A549 (cell line): ENCODE data around the gene ADAT1. TPM values are rescaled to one million over a fixed set of nuclear protein-coding genes. Genes with fewer than 3 reads are reported as not detected.

Experiments used
- ATAC-seq, 2 experiments: fragments of 200-7000 bp in 1 of 2; fragments of >200 bp in 1 of 2; cut with Nextera tagmentation in 1 of 2; cut with Tn5 transposase in 1 of 2; 3 replicates each; pipeline versions ENCODE4 v1.8.0 to v1.9.1; 2018 to 2020; ENCODE audit warnings: mild to moderate bottlenecking in 1 of 2, moderate library complexity in 1 of 2
- CTCF ChIA-PET: fragments of 300-600 bp; sonication (Branson Sonifier 250); formaldehyde crosslinking; extraction: SDS; loops from one replicate; lab custom pipeline; 2021; ENCODE audit warnings: antibody characterized with exemption, inconsistent platforms; lab: Yijun Ruan, JAX
- POLR2A ChIA-PET: fragments of 350-600 bp; formaldehyde crosslinking; extraction: SDS; loops from one replicate; lab custom pipeline; 2021; ENCODE audit warnings: antibody characterized with exemption, inconsistent platforms; lab: Yijun Ruan, JAX
- DNase-seq, 2 experiments: peaks; one replicate each; pipeline versions ENCODE4 v3.0.0 to v3.0.0-alpha.2; 2011 to 2016; ENCODE audit warnings: low read depth in 1 of 2, low spot score in 1 of 2
- FAIRE-seq: peaks from 2 replicates; lab custom pipeline; 2011; peaks lifted over from hg19 to GRCh38; lab: Jason Lieb, UNC
- H3K27ac ChIP-seq, 2 experiments: fragments of >200 bp; sonication (Bioruptor Twin); formaldehyde crosslinking; 3 replicates each; pipeline ENCODE4 v1.5.1; 2016 to 2017
- H3K4me1 ChIP-seq: fragments of >200 bp; sonication (Bioruptor Twin); formaldehyde crosslinking; 3 replicates; pipeline ENCODE4 v1.6.1; 2016
- H3K4me2 ChIP-seq: fragments of >200 bp; sonication (Bioruptor Twin); formaldehyde crosslinking; 3 replicates; pipeline ENCODE4 v1.6.1; 2016
- H3K4me3 ChIP-seq: fragments of >200 bp; sonication (Bioruptor Twin); formaldehyde crosslinking; 3 replicates; pipeline ENCODE4 v1.5.1; 2016
- H3K9me3 ChIP-seq: fragments of >200 bp; sonication (Bioruptor Twin); formaldehyde crosslinking; 3 replicates; pipeline ENCODE4 v1.6.1; 2016
- EHMT2 ChIP-seq: fragments of 200-600 bp; sonication (generic); IDR thresholded peaks from 2 replicates; pipeline ENCODE4 v1.6.1; 2016; ENCODE audit warnings: antibody characterized with exemption, low read depth, mild to moderate bottlenecking, moderate library complexity
- JUNB ChIP-seq: fragments of >200 bp; sonication (Bioruptor Twin); formaldehyde crosslinking; IDR thresholded peaks from 2 replicates; pipeline ENCODE4 v1.6.1; 2016
- MAFK ChIP-seq: fragments of 450-650 bp; IDR thresholded peaks from 2 replicates; pipeline ENCODE4 v1.6.1; 2014; ENCODE audit not compliant: partially characterized antibody
- POLR2AphosphoS2 ChIP-seq: conservative IDR thresholded peaks from 2 replicates; pipeline ENCODE4 v1.6.1; 2012; ENCODE audit warnings: low read length, improper control_type of control experiment, inconsistent platforms
- RAD21 ChIP-seq, 2 experiments: fragments of >200 bp in 1 of 2; sonication (Bioruptor Twin) in 1 of 2; formaldehyde crosslinking in 1 of 2; IDR thresholded peaks in 1 of 2; conservative IDR thresholded peaks in 1 of 2; 2 replicates in 1 of 2; 3 replicates in 1 of 2; pipeline ENCODE4 v1.6.1; 2012 to 2018; ENCODE audit warnings: inconsistent platforms in 1 of 2
- SREBF2 ChIP-seq: fragments of 450-650 bp; IDR thresholded peaks from 2 replicates; pipeline ENCODE4 v1.6.1; 2014; ENCODE audit warnings: mild to moderate bottlenecking, moderate library complexity
- ZSCAN20 ChIP-seq: fragments of 250-450 bp; sonication (Bioruptor Pico); IDR thresholded peaks from 2 replicates; pipeline ENCODE4 v1.8.0; 2022; ENCODE audit warnings: mild to moderate bottlenecking, moderate library complexity
- WGBS: methylation state at CpG from one replicate; pipeline ENCODE4 v1.1.6; 2017; ENCODE audit errors: missing lambda C conversion rate; 5-methylcytosine and 5-hydroxymethylcytosine counted together
- polyA plus RNA-seq, 4 experiments: library from polyadenylated mRNA; depleted of rRNA in 3 of 4; stranded (reverse); fragments of >200 nt; fragmentation: RNase III in 1 of 4; extraction: RNeasy Plus Mini Kit Qiagen cat#74134 plus additional on column Dnase treatment in 1 of 4; gene quantifications; 2 replicates in 3 of 4; 3 replicates in 1 of 4; pipeline ENCODE4 v1.2.3, GENCODE V29; 2011 to 2017

ADAT1 gene
- polyA plus RNA-seq, 2 of the 4 experiments (the other 2 are of a cell fraction) = 45.4 to 53.5 TPM

DNA sequence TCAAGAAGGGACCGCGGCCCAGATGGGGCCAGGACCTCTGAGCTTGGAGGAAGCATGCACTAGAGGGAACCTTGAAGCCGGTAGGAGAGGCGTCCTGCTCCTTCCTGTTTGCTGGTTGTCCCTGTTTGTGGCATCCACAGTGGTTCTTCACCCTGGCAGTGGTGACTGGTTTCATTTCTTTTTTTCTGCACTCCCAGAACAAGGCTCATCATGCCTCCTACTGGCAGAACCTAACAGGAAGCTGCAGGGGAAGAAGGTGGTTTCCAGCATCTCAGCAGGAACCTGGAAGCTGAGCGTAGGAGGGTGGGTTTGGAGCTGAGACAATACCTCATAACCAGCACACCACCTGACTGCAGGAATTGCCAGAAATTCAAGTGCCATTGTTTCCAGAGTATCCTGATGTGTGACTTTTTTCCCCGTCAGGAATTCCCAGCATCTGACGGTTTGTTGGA, 72.8 kb downstream of the ADAT1 start:
- CTCF ChIA-PET = interaction anchor here (0.7 to 8.3 kb wide), 15 partner anchors 10 to 348 kb away, joined by 3 to 51 read pairs (median 3); partner anchors contain the start of gene CHST5
- no peak overlapping the region for H3K4me2 ChIP-seq
- ATAC-seq = peak; percentile 55 to 56; a peak in 4 of 6 replicates

More for the DNA sequence above, 72.8 kb downstream of the ADAT1 start:
- Histone ChIP-seq H3K9me3 (no peaks in the 10 kb centered on the region), H3K4me1 (peaks cover 6% of the 10 kb centered on the region; the same call in 2 of the 3 replicates), H3K4me3 (no peak overlapping the region), H3K27ac (no peak overlapping the region)
- FAIRE-seq (no peak), DNase-seq (peak; percentile 49 to 61)
- POLR2A ChIA-PET = no interaction called here
- TF ChIP-seq MAFK (no peak), JUNB (no peak), ZSCAN20 (CRISPR knock-in tag) (no peak), SREBF2 (no peak), POLR2AphosphoS2 (no peak), EHMT2 (no peak), RAD21 (conservative IDR thresholded peaks at IDR 0.05 in 1 of 2, IDR thresholded peaks at IDR 0.05 in 1 of 2) (peak in 1 of 2 experiments; percentile 65; a peak in 2 of 5 replicates)
- 84% methylated on average over 7 of the region's 7 CpGs for WGBS

Other genes with a start within 250 kb of the ADAT1 start
- 47.2 and 70.2 TPM in 2 replicates for gene CFDP1, start 189.8 kb downstream of the ADAT1 start, polyA plus RNA-seq (2011; rRNA removed)
- 50.9 to 72.8 TPM (median 71.6 TPM) in 3 replicates for gene CFDP1, start 189.8 kb downstream of the ADAT1 start, polyA plus RNA-seq (2017; fragmentation: RNase III; extraction: RNeasy Plus Mini Kit Qiagen cat#74134 plus additional on column Dnase treatment)
- gene TMEM170A, start 158.6 kb downstream of the ADAT1 start, polyA plus RNA-seq (2011; rRNA removed) = 21.2 and 21.7 TPM in 2 replicates
- gene TMEM170A, start 158.6 kb downstream of the ADAT1 start, polyA plus RNA-seq (2017; fragmentation: RNase III; extraction: RNeasy Plus Mini Kit Qiagen cat#74134 plus additional on column Dnase treatment) = 13.9 to 14.4 TPM (median 14.2 TPM) in 3 replicates
- 0.37 and 0.57 TPM in 2 replicates for gene CHST6, start 127.8 kb downstream of the ADAT1 start, polyA plus RNA-seq (2011; rRNA removed)
- gene CHST6, start 127.8 kb downstream of the ADAT1 start, polyA plus RNA-seq (2017; fragmentation: RNase III; extraction: RNeasy Plus Mini Kit Qiagen cat#74134 plus additional on column Dnase treatment) = 0.38 to 0.74 TPM (median 0.65 TPM) in 3 replicates
- gene CHST5, start 87.2 kb downstream of the ADAT1 start, polyA plus RNA-seq (2011; rRNA removed) = 0.05 TPM in 2 replicates
- 0.08 TPM in 2 of 3 replicates, not detected in the other for gene CHST5, start 87.2 kb downstream of the ADAT1 start, polyA plus RNA-seq (2017; fragmentation: RNase III; extraction: RNeasy Plus Mini Kit Qiagen cat#74134 plus additional on column Dnase treatment)
- gene TMEM231, start 67.0 kb downstream of the ADAT1 start, polyA plus RNA-seq (2011; rRNA removed) = 11.4 and 17.7 TPM in 2 replicates
- gene TMEM231, start 67.0 kb downstream of the ADAT1 start, polyA plus RNA-seq (2017; fragmentation: RNase III; extraction: RNeasy Plus Mini Kit Qiagen cat#74134 plus additional on column Dnase treatment) = 4.8 to 5.8 TPM (median 5.3 TPM) in 3 replicates
- 80.6 and 84.8 TPM in 2 replicates for gene GABARAPL2, start 56.9 kb downstream of the ADAT1 start, polyA plus RNA-seq (2011; rRNA removed)
- gene GABARAPL2, start 56.9 kb downstream of the ADAT1 start, polyA plus RNA-seq (2017; fragmentation: RNase III; extraction: RNeasy Plus Mini Kit Qiagen cat#74134 plus additional on column Dnase treatment) = 97.7 to 108 TPM (median 107 TPM) in 3 replicates
- gene KARS1, start 24.4 kb upstream of the ADAT1 start, polyA plus RNA-seq (2011; rRNA removed) = 211 and 218 TPM in 2 replicates
- gene KARS1, start 24.4 kb upstream of the ADAT1 start, polyA plus RNA-seq (2017; fragmentation: RNase III; extraction: RNeasy Plus Mini Kit Qiagen cat#74134 plus additional on column Dnase treatment) = 145 to 163 TPM (median 146 TPM) in 3 replicates
- 24.8 and 37.9 TPM in 2 replicates for gene TERF2IP, start 24.5 kb upstream of the ADAT1 start, polyA plus RNA-seq (2011; rRNA removed)
- gene TERF2IP, start 24.5 kb upstream of the ADAT1 start, polyA plus RNA-seq (2017; fragmentation: RNase III; extraction: RNeasy Plus Mini Kit Qiagen cat#74134 plus additional on column Dnase treatment) = 24.8 to 26.7 TPM (median 25.1 TPM) in 3 replicates
- gene CPHXL2, start 53.7 kb upstream of the ADAT1 start, polyA plus RNA-seq (2011; rRNA removed) = not detected in 2 replicates
- not detected in 3 replicates for gene CPHXL2, start 53.7 kb upstream of the ADAT1 start, polyA plus RNA-seq (2017; fragmentation: RNase III; extraction: RNeasy Plus Mini Kit Qiagen cat#74134 plus additional on column Dnase treatment)
- gene DUXB, start 78.2 kb upstream of the ADAT1 start, polyA plus RNA-seq (2011; rRNA removed) = not detected in 2 replicates
- gene DUXB, start 78.2 kb upstream of the ADAT1 start, polyA plus RNA-seq (2017; fragmentation: RNase III; extraction: RNeasy Plus Mini Kit Qiagen cat#74134 plus additional on column Dnase treatment) = not detected in 3 replicates
- gene CPHXL, start 103.2 kb upstream of the ADAT1 start, polyA plus RNA-seq (2011; rRNA removed) = not detected in 2 replicates
- gene CPHXL, start 103.2 kb upstream of the ADAT1 start, polyA plus RNA-seq (2017; fragmentation: RNase III; extraction: RNeasy Plus Mini Kit Qiagen cat#74134 plus additional on column Dnase treatment) = not detected in 3 replicates